Trophoblast cell (in vitro differentiated cells and primary cell): ENCODE measurements around the gene MDM1.

Source experiments
- DNase-seq, 2 donors: peaks; one replicate each; pipeline ENCODE4 v3.0.0-alpha.2; 2016
- H2AFZ ChIP-seq: 2 replicates; pipeline ENCODE4 v1.6.1; 2013; ENCODE audit warnings: low read length, moderate library complexity, mild to moderate bottlenecking; ENCODE audit not compliant: insufficient read depth, poor library complexity
- H2AK5ac ChIP-seq: 2 replicates; pipeline ENCODE4 v1.6.1; 2013; ENCODE audit warnings: mild to moderate bottlenecking, low read length
- H2BK120ac ChIP-seq: 2 replicates; pipeline ENCODE4 v1.6.1; 2013; ENCODE audit warnings: low read length, mild to moderate bottlenecking, moderate library complexity; ENCODE audit not compliant: insufficient read depth, poor library complexity
- H2BK12ac ChIP-seq: 2 replicates; pipeline ENCODE4 v1.6.1; 2013; ENCODE audit warnings: mild to moderate bottlenecking, low read length, moderate library complexity
- H2BK5ac ChIP-seq: 2 replicates; pipeline ENCODE4 v1.6.1; 2013; ENCODE audit warnings: low read length, low read depth, moderate library complexity, mild to moderate bottlenecking; ENCODE audit not compliant: poor library complexity
- H3K14ac ChIP-seq: 2 replicates; pipeline ENCODE4 v1.6.1; 2013; ENCODE audit warnings: mild to moderate bottlenecking, low read length
- H3K18ac ChIP-seq: 2 replicates; pipeline ENCODE4 v1.6.1; 2013; ENCODE audit warnings: mild to moderate bottlenecking, low read length
- H3K23ac ChIP-seq: 2 replicates; pipeline ENCODE4 v1.6.1; 2013; ENCODE audit warnings: low read length
- H3K27ac ChIP-seq: 2 replicates; pipeline ENCODE4 v1.5.1; 2013; ENCODE audit warnings: low read depth, mild to moderate bottlenecking, inconsistent platforms, low read length, moderate library complexity
- H3K27me3 ChIP-seq: 2 replicates; pipeline ENCODE4 v1.6.1; 2013; ENCODE audit warnings: inconsistent platforms, mild to moderate bottlenecking, low read length, moderate library complexity; ENCODE audit not compliant: insufficient read depth
- H3K36me3 ChIP-seq, 2 experiments: 1 replicate in 1 of 2; 2 replicates in 1 of 2; pipeline ENCODE4 v1.6.1; 2013; ENCODE audit warnings: low read length in 2 of 2, mild to moderate bottlenecking in 2 of 2, moderate library complexity in 1 of 2; ENCODE audit not compliant: insufficient read depth in 2 of 2, control insufficient read depth in 1 of 2
- H3K4ac ChIP-seq: 2 replicates; pipeline ENCODE4 v1.6.1; 2013; ENCODE audit warnings: low read depth, mild to moderate bottlenecking, low read length, moderate library complexity
- H3K4me1 ChIP-seq, 2 experiments: 1 replicate in 1 of 2; 2 replicates in 1 of 2; pipeline ENCODE4 v1.6.1; 2013; ENCODE audit warnings: low read length in 2 of 2, mild to moderate bottlenecking in 2 of 2, moderate library complexity in 1 of 2; ENCODE audit not compliant: insufficient read depth in 2 of 2, control insufficient read depth in 1 of 2
- H3K4me2 ChIP-seq: 2 replicates; pipeline ENCODE4 v1.6.1; 2013; ENCODE audit warnings: inconsistent platforms, mild to moderate bottlenecking, low read length, moderate library complexity
- H3K4me3 ChIP-seq: 2 replicates; pipeline ENCODE4 v1.5.1; 2013; ENCODE audit warnings: mild to moderate bottlenecking, low read depth, low read length, inconsistent platforms
- H3K79me1 ChIP-seq: one replicate; pipeline ENCODE4 v1.6.1; 2013; ENCODE audit warnings: low read length
- H3K79me2 ChIP-seq: 2 replicates; pipeline ENCODE4 v1.6.1; 2013; ENCODE audit warnings: low read length, mild to moderate bottlenecking; ENCODE audit not compliant: control insufficient read depth, insufficient read depth, poor library complexity
- H3K9ac ChIP-seq: 2 replicates; pipeline ENCODE4 v1.6.1; 2013; ENCODE audit warnings: mild to moderate bottlenecking, low read length
- H3K9me3 ChIP-seq: 2 replicates; pipeline ENCODE4 v1.6.1; 2013; ENCODE audit warnings: low read depth, mild to moderate bottlenecking, control low read depth, inconsistent platforms, low read length; ENCODE audit not compliant: insufficient read depth
- H4K12ac ChIP-seq: 2 replicates; pipeline ENCODE4 v1.6.1; 2013; ENCODE audit warnings: low read depth, mild to moderate bottlenecking, low read length, moderate library complexity
- H4K8ac ChIP-seq: 2 replicates; pipeline ENCODE4 v1.6.1; 2013; ENCODE audit warnings: low read depth, mild to moderate bottlenecking, low read length, moderate library complexity
- H4K91ac ChIP-seq: one replicate; pipeline ENCODE4 v1.6.1; 2013; ENCODE audit warnings: low read depth, mild to moderate bottlenecking, low read length, moderate library complexity
- WGBS: extraction: QIAGEN DNeasy Blood & Tissue Kit; methylation state at CpG from one replicate; pipeline ENCODE4 v1.1.7; 2013; ENCODE audit warnings: missing lambda C conversion rate; ENCODE audit not compliant: insufficient read length, insufficient coverage; ENCODE audit errors: extremely low coverage; 5-methylcytosine and 5-hydroxymethylcytosine counted together

Gene MDM1

DNA sequence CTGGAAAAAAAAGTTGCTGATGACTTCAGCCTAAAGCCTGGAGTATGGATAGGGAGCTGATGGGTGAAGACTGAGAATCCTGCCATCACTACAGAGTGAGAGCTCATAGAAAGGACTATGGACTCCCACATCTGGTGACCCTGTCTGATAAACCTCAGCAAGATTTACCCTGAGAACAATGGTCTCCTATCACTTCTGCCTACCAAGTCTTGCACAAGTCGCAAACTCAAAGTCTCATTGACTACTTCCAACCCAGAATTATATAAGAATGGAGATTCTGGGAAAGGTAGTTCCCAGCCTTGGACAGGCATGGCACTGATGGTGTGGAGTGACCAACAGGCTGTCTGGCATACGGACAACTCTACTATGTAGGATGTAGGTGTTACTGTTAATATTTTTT lies 9.7 kb upstream of the MDM1 start:
- Histone ChIP-seq H3K79me1 (no peaks in the 10 kb centered on the region), H2BK12ac (no peak overlapping the region), H3K79me2 (no peaks in the 10 kb centered on the region), H3K4me1 (peaks cover 2 to 4% of the 10 kb centered on the region in 2 experiments), H3K36me3 (no peaks in the 10 kb centered on the region), H2AFZ (no peak overlapping the region), H3K27me3 (no peaks in the 10 kb centered on the region), H4K12ac (no peak overlapping the region), H3K4me3 (no peak overlapping the region), H3K23ac (no peak overlapping the region), H2BK120ac (no peak overlapping the region), H3K14ac (no peak overlapping the region), H3K18ac (no peak overlapping the region), H3K9me3 (no peaks in the 10 kb centered on the region), H3K4ac (no peak overlapping the region), H3K27ac (no peak overlapping the region), H3K9ac (no peak overlapping the region), H2AK5ac (no peak overlapping the region), H4K91ac (no peak overlapping the region), H3K4me2 (no peak overlapping the region), H4K8ac (no peak overlapping the region), H2BK5ac (no peak overlapping the region)
- no CpG with 5 or more reads among the region's 2 CpGs for WGBS
- DNase-seq = no peak

DNA sequence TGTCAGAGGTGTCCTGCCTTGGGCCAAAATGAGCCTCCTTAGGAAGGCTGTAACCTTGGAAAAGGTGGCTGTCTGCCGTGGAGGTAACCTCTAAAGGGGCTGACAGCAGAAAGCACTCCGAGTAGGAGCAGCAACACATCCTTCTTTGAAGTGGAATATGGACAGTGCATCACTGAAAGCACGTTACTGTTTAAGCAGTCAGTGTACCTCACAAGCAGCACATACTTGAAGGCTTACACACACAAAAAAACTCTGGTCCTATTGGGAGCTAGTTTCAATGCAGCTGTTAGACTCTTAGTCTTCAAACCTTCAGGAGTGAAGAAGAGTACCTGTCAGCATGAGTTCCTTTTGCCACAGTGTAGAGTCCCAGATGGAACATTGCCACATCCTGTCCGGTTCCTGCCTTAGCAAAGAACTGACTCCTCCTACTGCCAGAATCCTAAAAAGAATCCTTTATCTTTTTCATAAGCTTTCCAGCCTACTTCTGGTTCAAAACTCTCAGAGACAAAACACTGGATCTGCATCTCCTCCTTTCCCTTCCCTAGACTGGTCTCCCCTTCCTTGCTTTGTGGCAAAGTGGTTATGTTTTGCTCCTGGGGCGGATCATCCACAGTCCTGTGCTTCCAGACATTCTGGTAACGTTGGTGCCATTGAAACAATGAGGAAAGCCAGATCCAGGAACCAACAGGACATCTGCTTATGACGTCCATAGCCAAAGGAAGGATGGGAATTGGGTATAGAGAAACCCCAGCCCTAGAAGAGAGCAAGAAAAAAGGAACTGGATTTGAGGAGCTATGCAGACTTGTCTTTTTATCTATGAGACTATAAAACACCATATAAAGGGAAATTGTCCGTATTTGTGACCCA lies 8.5 kb upstream of the MDM1 start:
- no peaks in the 10 kb centered on the region for H3K9me3 ChIP-seq
- H2AK5ac ChIP-seq = no peak overlapping the region
- no peak overlapping the region for H2BK120ac ChIP-seq
- no peak for DNase-seq
- H3K18ac ChIP-seq = no peak overlapping the region
- no peak overlapping the region for H3K23ac ChIP-seq
- no peak overlapping the region for H3K14ac ChIP-seq
- H2BK5ac ChIP-seq = no peak overlapping the region
- no peak overlapping the region for H3K9ac ChIP-seq
- H3K79me2 ChIP-seq = no peaks in the 10 kb centered on the region
- no peak overlapping the region for H3K4me3 ChIP-seq
- no peaks in the 10 kb centered on the region for H3K79me1 ChIP-seq
- no peaks in the 10 kb centered on the region for H3K36me3 ChIP-seq
- no peak overlapping the region for H2AFZ ChIP-seq
- H4K91ac ChIP-seq = no peak overlapping the region
- H4K12ac ChIP-seq = no peak overlapping the region
- H3K27me3 ChIP-seq = no peaks in the 10 kb centered on the region
- no CpG with 5 or more reads among the region's 8 CpGs for WGBS
- H3K4me2 ChIP-seq = no peak overlapping the region
- no peak overlapping the region for H3K27ac ChIP-seq
- H2BK12ac ChIP-seq = no peak overlapping the region
- H4K8ac ChIP-seq = no peak overlapping the region
- H3K4ac ChIP-seq = no peak overlapping the region
- peaks cover 2 to 4% of the 10 kb centered on the region in 2 experiments for H3K4me1 ChIP-seq

DNA sequence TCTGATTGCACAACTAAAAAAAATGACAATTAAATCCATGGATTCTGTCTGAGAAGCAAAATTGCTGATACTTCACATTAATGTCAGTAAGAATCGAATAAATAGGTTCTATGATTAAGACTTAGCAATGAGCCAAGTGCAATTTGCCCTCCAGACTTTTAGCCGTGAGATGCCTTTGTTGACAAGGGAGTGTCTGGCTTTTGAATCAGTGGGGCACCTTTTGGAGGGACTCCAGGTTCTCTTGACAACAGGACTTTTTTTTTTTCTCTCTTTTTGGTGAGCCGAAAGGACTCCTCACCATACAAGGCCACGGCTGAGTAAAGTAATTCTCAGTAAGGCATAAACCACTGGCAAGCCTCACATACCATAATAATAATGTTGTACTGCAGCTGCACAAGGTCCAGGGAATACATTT lies 4.7 kb upstream of the MDM1 start:
- Histone ChIP-seq H3K4me1 (peaks cover 2 to 4% of the 10 kb centered on the region in 2 experiments), H3K4me2 (no peak overlapping the region), H3K36me3 (no peaks in the 10 kb centered on the region), H4K91ac (no peak overlapping the region), H3K4ac (no peak overlapping the region), H3K27me3 (no peaks in the 10 kb centered on the region), H2BK5ac (no peak overlapping the region), H3K9me3 (no peaks in the 10 kb centered on the region), H2AK5ac (no peak overlapping the region), H3K14ac (no peak overlapping the region), H2BK12ac (no peak overlapping the region), H3K79me1 (no peaks in the 10 kb centered on the region), H4K8ac (no peak overlapping the region), H3K9ac (no peak overlapping the region), H3K27ac (no peak overlapping the region), H3K79me2 (peaks cover 2% of the 10 kb centered on the region), H3K23ac (no peak overlapping the region), H3K4me3 (no peak overlapping the region), H2BK120ac (no peak overlapping the region), H2AFZ (no peak overlapping the region), H3K18ac (no peak overlapping the region), H4K12ac (no peak overlapping the region)
- no peak for DNase-seq
- no CpG with 5 or more reads among the region's 4 CpGs for WGBS

DNA sequence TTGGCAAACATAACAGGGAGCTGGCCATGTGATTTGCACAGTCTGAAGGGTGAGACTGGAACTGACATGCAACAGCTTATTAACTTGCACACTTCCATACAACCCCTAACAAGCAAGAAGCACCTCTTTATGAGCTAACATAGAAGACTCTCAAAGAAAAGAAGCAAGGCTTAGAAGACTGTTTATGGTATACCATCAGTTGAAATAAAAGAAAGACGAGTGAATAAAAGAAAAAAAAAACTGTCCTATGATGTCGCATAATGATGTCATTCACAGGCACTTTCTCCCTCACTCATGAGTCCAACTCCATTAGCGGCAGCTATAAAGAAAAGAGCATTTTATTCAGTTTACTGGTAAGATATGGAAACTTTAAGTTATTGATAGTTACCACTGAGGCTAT lies 3.3 kb upstream of the MDM1 start:
- Histone ChIP-seq H3K36me3 (no peaks in the 10 kb centered on the region), H4K91ac (no peak overlapping the region), H3K4me2 (no peak overlapping the region), H2AK5ac (no peak overlapping the region), H3K27ac (no peak overlapping the region), H3K4me1 (peaks cover under 1 to 5% of the 10 kb centered on the region in 2 experiments), H2BK5ac (no peak overlapping the region), H3K4me3 (no peak overlapping the region), H4K12ac (no peak overlapping the region), H3K18ac (no peak overlapping the region), H2BK12ac (no peak overlapping the region), H3K79me1 (no peaks in the 10 kb centered on the region), H3K9me3 (no peaks in the 10 kb centered on the region), H3K14ac (no peak overlapping the region), H3K4ac (no peak overlapping the region), H3K27me3 (no peaks in the 10 kb centered on the region), H2BK120ac (no peak overlapping the region), H4K8ac (no peak overlapping the region), H3K9ac (no peak overlapping the region), H2AFZ (no peak overlapping the region), H3K23ac (no peak overlapping the region), H3K79me2 (peaks cover 4% of the 10 kb centered on the region)
- no CpG with 5 or more reads among the region's 3 CpGs for WGBS
- DNase-seq = no peak
